Measurements from ENCODE around the gene MARVELD3.

- TF ChIP-seq CTCF (IDR thresholded peaks at IDR 0.05; ENCODE audit: low read length) (no peak), EZH2 (IDR thresholded peaks at IDR 0.05; ENCODE audit: borderline replicate concordance, low read length) (no peak)
These were observed 3.5 kb downstream of the MARVELD3 start for GRCh38 chr16:71629278-71630016.
